T-cell (primary cell): Measurements from ENCODE around the gene ATOH7. TPM values are rescaled to one million over a fixed set of nuclear protein-coding genes. Genes with fewer than 3 reads are reported as not detected.
"Not testable (repeated sequence)": the region's sequence is repeated elsewhere in the genome, so short reads cannot be mapped to it uniquely, and the experiment has no call there.

Source experiments
- ATAC-seq, 4 experiments: fragments of 200-7000 bp in 3 of 4; fragments of 150-1000 bp in 1 of 4; cut with Tn5 transposase; replicated peaks in 1 of 4; 1 replicate in 3 of 4; 2 replicates in 1 of 4; pipeline ENCODE4 v1.10.0; 2021; ENCODE audit warnings: moderate library complexity in 3 of 4, mild to moderate bottlenecking in 2 of 4, moderate number of reproducible peaks in 1 of 4
- CTCF ChIA-PET, 2 donors: fragments of 300-600 bp; sonication (Branson Sonifier 250); formaldehyde crosslinking; loops; one replicate each; lab custom pipeline; 2022; ENCODE audit warnings: antibody characterized with exemption in 2 of 2; lab: Charles Lee
- POLR2A ChIA-PET, 2 donors: fragments of 300-600 bp; sonication (Branson Sonifier 250); formaldehyde crosslinking; loops; one replicate each; lab custom pipeline; 2022; ENCODE audit warnings: antibody characterized with exemption in 2 of 2; lab: Charles Lee
- DNase-seq, 35 experiments: peaks; one replicate each; pipeline versions ENCODE4 v3.0.0 to v3.0.0-alpha.2; 2013 to 2023
- H3K27ac ChIP-seq: one replicate; pipeline ENCODE4 v1.5.1; 2013; ENCODE audit warnings: low read length
- H3K27me3 ChIP-seq, 2 experiments: replicated peaks in 1 of 2; 1 replicate in 1 of 2; 2 replicates in 1 of 2; pipeline versions ENCODE4 v1.6.1 to v1.7.0; 2013; ENCODE audit warnings: low read length in 1 of 2, mixed read lengths in 1 of 2; ENCODE audit not compliant: control insufficient read depth in 2 of 2, insufficient read depth in 2 of 2; ENCODE audit errors: extremely low read depth in 1 of 2
- H3K36me3 ChIP-seq, 2 donors: 1 replicate in 1 of 2; 2 replicates in 1 of 2; pipeline versions ENCODE4 v1.6.1 to v1.7.0; 2013; ENCODE audit warnings: low read length in 1 of 2; ENCODE audit not compliant: control insufficient read depth in 2 of 2, insufficient read depth in 1 of 2; ENCODE audit errors: extremely low read depth in 1 of 2
- H3K4me1 ChIP-seq, 2 experiments: 1 replicate in 1 of 2; 2 replicates in 1 of 2; pipeline versions ENCODE4 v1.6.1 to v1.7.0; 2013; ENCODE audit warnings: low read length in 2 of 2, mixed read lengths in 1 of 2; ENCODE audit not compliant: insufficient read depth in 2 of 2, control insufficient read depth in 1 of 2; ENCODE audit errors: extremely low read depth in 1 of 2
- H3K4me3 ChIP-seq, 2 donors: 1 replicate in 1 of 2; 2 replicates in 1 of 2; pipeline versions ENCODE4 v1.5.1 to v1.7.0; 2013; ENCODE audit warnings: mild to moderate bottlenecking in 2 of 2, low read length in 1 of 2, moderate library complexity in 1 of 2; ENCODE audit not compliant: control insufficient read depth in 1 of 2; ENCODE audit errors: extremely low read depth in 1 of 2
- H3K9me3 ChIP-seq: 2 replicates; pipeline ENCODE4 v1.7.0; 2013
- H3K27ac Mint-ChIP-seq, 2 donors: one replicate each; pipeline ENCODE4 v1.8.0; 2020 to 2021; ENCODE audit warnings: mild to moderate bottlenecking in 2 of 2, mixed read lengths in 2 of 2
- H3K27me3 Mint-ChIP-seq, 2 donors: one replicate each; pipeline ENCODE4 v1.8.0; 2021 to 2022; ENCODE audit warnings: mixed read lengths in 2 of 2
- H3K36me3 Mint-ChIP-seq: one replicate; pipeline ENCODE4 v1.8.0; 2021; ENCODE audit warnings: mixed read lengths
- H3K4me1 Mint-ChIP-seq, 3 donors: one replicate each; pipeline ENCODE4 v1.8.0; 2020 to 2022; ENCODE audit warnings: mixed read lengths in 3 of 3, mild to moderate bottlenecking in 1 of 3
- H3K4me3 Mint-ChIP-seq, 3 donors: one replicate each; pipeline ENCODE4 v1.8.0; 2020 to 2022; ENCODE audit warnings: mild to moderate bottlenecking in 3 of 3, mixed read lengths in 3 of 3, moderate library complexity in 3 of 3
- H3K9me3 Mint-ChIP-seq, 3 donors: one replicate each; pipeline ENCODE4 v1.8.0; 2020 to 2022; ENCODE audit warnings: mixed read lengths in 3 of 3
- WGBS: methylation state at CpG from one replicate; pipeline ENCODE4 v1.1.5; 2013; ENCODE audit warnings: missing lambda C conversion rate; ENCODE audit not compliant: insufficient coverage; 5-methylcytosine and 5-hydroxymethylcytosine counted together
- total RNA-seq, 35 experiments: library from RNA in 6 of 35; stranded (reverse) in 6 of 35; fragments of 120-200 nt in 1 of 35; gene quantifications; one replicate each; pipeline versions ENCODE4 v1.2.1 to v1.2.4 and lab custom pipeline; 2013 to 2026

ATOH7 gene
- total RNA-seq, 5 donors from 2014 or later (not counting 1 experiment from before 2014, with no cell fraction given): not detected

GRCh38 chr10:68196701-68197100, 35.2 kb downstream of the ATOH7 start:
- POLR2A ChIA-PET: interaction anchor here in 1 of 2 donors (0.6 kb wide), 1 partner anchor 18 kb away, joined by 3 read pairs; no protein-coding TSS in a partner anchor
- no CpG with 5 or more reads among the region's 3 CpGs for WGBS
- Histone ChIP-seq H3K9me3 (no peaks in the 10 kb centered on the region), H3K4me1 (no peaks in the 10 kb centered on the region), H3K27ac (no peak overlapping the region), H3K27me3 (peaks cover 0 to 16% of the 10 kb centered on the region in 2 experiments), H3K36me3 (no peaks in the 10 kb centered on the region), H3K4me3 (no peak overlapping the region)
- CTCF ChIA-PET: interaction anchor here in 1 of 2 donors (0.5 to 0.6 kb wide), 2 partner anchors 39 to 62 kb away, joined by 3 read pairs; no protein-coding TSS in a partner anchor
- DNase-seq (no peak), ATAC-seq (no peak)
- no peaks in the 10 kb centered on the region for H3K4me1 Mint-ChIP-seq
- no peak overlapping the region for H3K4me3 Mint-ChIP-seq
- H3K27me3 Mint-ChIP-seq: peaks cover 37 to 46% of the 10 kb centered on the region in 2 donors
- no peaks in the 10 kb centered on the region for H3K9me3 Mint-ChIP-seq
- no peaks in the 10 kb centered on the region for H3K36me3 Mint-ChIP-seq
- H3K27ac Mint-ChIP-seq: no peak overlapping the region

- H3K4me3 Mint-ChIP-seq, H3K27me3 ChIP-seq, CTCF ChIA-PET, H3K4me1 Mint-ChIP-seq, DNase-seq, H3K9me3 Mint-ChIP-seq, H3K4me3 ChIP-seq, ATAC-seq, H3K9me3 ChIP-seq, H3K36me3 ChIP-seq, POLR2A ChIA-PET, H3K4me1 ChIP-seq, H3K36me3 Mint-ChIP-seq, H3K27ac ChIP-seq, H3K27ac Mint-ChIP-seq: not testable (repeated sequence)
- peaks cover 32 to 37% of the 10 kb centered on the region in 2 donors for H3K27me3 Mint-ChIP-seq
- WGBS: no CpG with 5 or more reads among the region's 2 CpGs
Measured at GRCh38 chr10:68195776-68196175, 36.1 kb downstream of the ATOH7 start.

- ChIA-PET POLR2A (no interaction called here), CTCF (no interaction called here)
- no peaks in the 10 kb centered on the region for H3K36me3 ChIP-seq
- no peaks in the 10 kb centered on the region for H3K4me1 Mint-ChIP-seq
- no peak overlapping the region for H3K4me3 Mint-ChIP-seq
- ATAC-seq: no peak
- H3K27me3 Mint-ChIP-seq: peaks cover 22 to 27% of the 10 kb centered on the region in 2 donors
- no peaks in the 10 kb centered on the region for H3K4me1 ChIP-seq
- DNase-seq: no peak
- no peak overlapping the region for H3K27ac ChIP-seq
- no peak overlapping the region for H3K27ac Mint-ChIP-seq
- H3K27me3 ChIP-seq: peaks cover 0 to 6% of the 10 kb centered on the region in 2 experiments
- WGBS: no CpG with 5 or more reads among the region's 6 CpGs
- no peaks in the 10 kb centered on the region for H3K9me3 Mint-ChIP-seq
- H3K9me3 ChIP-seq: no peaks in the 10 kb centered on the region
- H3K4me3 ChIP-seq: no peak overlapping the region
- no peaks in the 10 kb centered on the region for H3K36me3 Mint-ChIP-seq
Measured at GRCh38 chr10:68194290-68194689, 37.6 kb downstream of the ATOH7 start.

- Mint-ChIP-seq H3K4me3 (no peak overlapping the region), H3K4me1 (no peaks in the 10 kb centered on the region), H3K27me3 (peaks cover 10 to 14% of the 10 kb centered on the region in 2 donors), H3K9me3 (no peaks in the 10 kb centered on the region), H3K36me3 (no peaks in the 10 kb centered on the region), H3K27ac (no peak overlapping the region)
- ATAC-seq: no peak
- Histone ChIP-seq H3K27me3 (peaks cover 0 to 2% of the 10 kb centered on the region in 2 experiments), H3K27ac (no peak overlapping the region), H3K4me1 (no peaks in the 10 kb centered on the region), H3K36me3 (no peaks in the 10 kb centered on the region), H3K4me3 (no peak overlapping the region), H3K9me3 (no peaks in the 10 kb centered on the region)
- DNase-seq: no peak
- ChIA-PET POLR2A (no interaction called here), CTCF (no interaction called here)
- WGBS: 92% methylated on average over 2 of the region's 3 CpGs
Measured at GRCh38 chr10:68192113-68192512, 39.8 kb downstream of the ATOH7 start.

GRCh38 chr10:68188835-68189234, 43.1 kb downstream of the ATOH7 start:
- Mint-ChIP-seq H3K27me3 (peaks cover 23 to 25% of the 10 kb centered on the region in 2 donors), H3K4me3 (no peak overlapping the region), H3K36me3 (no peaks in the 10 kb centered on the region), H3K4me1 (no peaks in the 10 kb centered on the region), H3K27ac (no peak overlapping the region), H3K9me3 (no peaks in the 10 kb centered on the region)
- Histone ChIP-seq H3K9me3 (no peaks in the 10 kb centered on the region), H3K27me3 (peaks cover 0 to 7% of the 10 kb centered on the region in 2 experiments), H3K36me3 (no peaks in the 10 kb centered on the region), H3K4me3 (no peak overlapping the region), H3K27ac (no peak overlapping the region), H3K4me1 (no peaks in the 10 kb centered on the region)
- ChIA-PET CTCF (interaction anchor here in 1 of 2 donors (0.6 kb wide), 1 partner anchor 31 kb away, joined by 3 read pairs; no protein-coding TSS in a partner anchor), POLR2A (interaction anchor here in 1 of 2 donors (0.6 kb wide), 1 partner anchor 143 kb away, joined by 4 read pairs; no protein-coding TSS in a partner anchor)
- WGBS: 90% methylated on average over 4 of the region's 6 CpGs
- ATAC-seq: no peak
- no peak for DNase-seq

GRCh38 chr10:68185085-68185484, 46.8 kb downstream of the ATOH7 start:
- peaks cover 0 to 7% of the 10 kb centered on the region in 2 experiments for H3K27me3 ChIP-seq
- Mint-ChIP-seq H3K27ac (no peak overlapping the region), H3K4me3 (no peak overlapping the region), H3K27me3 (peaks cover 20 to 23% of the 10 kb centered on the region in 2 donors), H3K36me3 (no peaks in the 10 kb centered on the region), H3K9me3 (no peaks in the 10 kb centered on the region), H3K4me1 (no peaks in the 10 kb centered on the region)
- ChIA-PET CTCF (no interaction called here), POLR2A (no interaction called here)
- H3K36me3 ChIP-seq: no peaks in the 10 kb centered on the region
- no peak for DNase-seq
- H3K4me1 ChIP-seq: no peaks in the 10 kb centered on the region
- H3K4me3 ChIP-seq: no peak overlapping the region
- no peak overlapping the region for H3K27ac ChIP-seq
- no peak for ATAC-seq
- WGBS: 67% methylated on average over 2 of the region's 2 CpGs
- H3K9me3 ChIP-seq: no peaks in the 10 kb centered on the region
